DND-41 (cell line): ENCODE data around the gene ZG16B.

Experiments
- CTCF ChIP-seq: IDR thresholded peaks from 2 replicates; pipeline ENCODE4 v1.5.1; 2012; ENCODE audit warnings: borderline replicate concordance, low read length, moderate library complexity, mild to moderate bottlenecking; ENCODE audit not compliant: poor library complexity, severe bottlenecking; ENCODE audit errors: extremely low read depth
- EZH2 ChIP-seq: IDR thresholded peaks from 3 replicates; pipeline ENCODE4 v1.6.1; 2012; ENCODE audit warnings: borderline replicate concordance, low read depth, mild to moderate bottlenecking, moderate library complexity, low read length, inconsistent platforms; ENCODE audit not compliant: severe bottlenecking

GRCh38 chr16:2792940-2793339, 37.2 kb upstream of the ZG16B start:
- TF ChIP-seq CTCF (no peak), EZH2 (no peak)
